ELR (cell line): ENCODE data around the gene CDH16.

Source experiments
- DNase-seq: peaks from one replicate; pipeline ENCODE4 v3.0.0-alpha.2; 2015; ENCODE audit warnings: low read depth

Gene CDH16

DNA sequence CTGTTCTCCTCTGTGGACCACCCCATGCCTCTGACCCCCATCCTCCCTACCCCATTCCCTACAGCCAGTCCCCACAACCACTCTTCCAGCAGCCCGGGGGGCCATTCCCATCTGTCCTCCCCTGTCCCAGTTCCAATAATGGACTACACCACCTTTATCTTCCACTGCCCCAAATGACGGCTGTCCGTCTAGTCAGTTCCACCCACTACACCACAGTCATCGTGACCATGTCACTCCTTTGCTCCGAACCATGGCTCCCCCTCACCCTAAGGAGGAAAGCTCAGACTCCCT, 23.1 kb downstream of the CDH16 start:
- no peak for DNase-seq

DNA sequence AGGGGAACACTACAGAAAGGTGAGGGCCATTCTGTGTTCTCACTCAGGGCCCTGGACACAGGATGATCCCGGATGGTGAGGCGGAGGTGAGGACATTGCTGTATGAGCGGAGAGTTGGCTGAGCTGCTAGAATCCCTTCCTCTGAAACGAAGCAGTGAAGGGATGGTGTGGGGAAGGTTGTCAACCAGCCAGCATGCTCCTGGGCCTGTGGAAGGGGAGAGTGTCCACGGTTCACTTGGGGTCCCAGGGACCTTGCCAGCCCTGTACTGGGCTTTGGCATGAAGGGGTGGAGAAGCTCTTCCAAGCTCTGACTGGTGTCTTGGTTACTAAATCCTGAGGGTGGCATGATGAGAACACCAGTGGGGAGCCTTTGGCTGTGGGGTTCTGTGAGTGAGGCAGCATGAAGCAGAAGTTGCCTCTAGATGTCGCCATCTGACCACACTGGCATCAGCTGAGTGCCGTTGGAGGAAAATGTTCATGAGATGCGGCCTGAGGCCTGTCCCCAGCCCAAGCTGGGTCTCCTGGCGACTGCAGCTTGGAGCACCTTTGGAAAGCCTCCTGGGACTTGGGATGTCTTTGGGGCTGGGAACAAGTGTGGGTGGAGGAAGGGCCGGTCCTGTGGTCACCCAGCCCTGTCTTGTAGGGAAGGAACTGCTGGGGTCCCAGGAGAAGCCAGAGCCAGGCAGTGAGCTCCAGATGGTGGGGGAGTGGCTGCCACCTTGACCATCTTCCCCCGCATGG, 23.6 kb downstream of the CDH16 start:
- peak; percentile 80 for DNase-seq

DNA sequence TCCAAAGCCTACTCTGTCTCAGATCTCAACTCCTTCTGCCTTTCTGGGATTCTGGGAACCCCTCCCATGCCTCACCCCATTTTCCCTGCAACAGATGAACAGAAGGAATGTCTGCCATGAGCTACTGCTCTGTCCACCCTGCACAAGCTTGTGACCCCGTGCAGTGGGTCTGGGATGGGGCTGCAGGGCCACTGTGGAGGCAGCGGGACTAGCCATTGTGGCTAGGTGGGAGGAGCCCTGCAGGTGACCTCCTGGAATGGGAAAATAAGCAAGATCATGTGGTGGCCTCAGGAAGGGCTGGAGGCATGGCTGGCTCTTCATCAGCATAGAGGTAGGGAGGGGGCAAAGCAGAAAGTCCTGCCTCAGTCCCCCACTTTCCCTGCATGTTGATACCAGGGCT, 24.6 kb downstream of the CDH16 start:
- no peak for DNase-seq

- DNase-seq: no peak
Measured at GRCh38 chr16:66891797-66892196, 26.9 kb downstream of the CDH16 start.

DNA sequence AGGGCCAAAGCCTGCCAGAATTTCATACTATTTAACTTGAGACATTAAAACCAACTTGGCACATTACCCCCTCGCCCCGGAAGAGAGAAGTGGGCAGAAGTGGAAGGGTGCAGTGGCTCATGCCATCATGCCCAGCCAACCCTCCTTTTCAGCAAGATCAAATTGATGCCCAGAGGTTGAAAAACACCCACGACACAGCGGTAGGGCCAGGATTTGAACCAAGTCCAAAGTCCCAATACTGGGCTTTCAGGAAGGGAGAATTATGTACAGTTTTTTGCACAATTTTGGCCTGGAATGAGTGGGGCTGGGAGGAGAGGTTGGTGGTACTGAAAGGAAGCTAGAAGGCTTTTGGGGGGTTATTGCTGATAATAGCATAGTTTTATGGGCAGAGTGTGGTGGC, 27.3 kb downstream of the CDH16 start:
- DNase-seq: no peak

DNA sequence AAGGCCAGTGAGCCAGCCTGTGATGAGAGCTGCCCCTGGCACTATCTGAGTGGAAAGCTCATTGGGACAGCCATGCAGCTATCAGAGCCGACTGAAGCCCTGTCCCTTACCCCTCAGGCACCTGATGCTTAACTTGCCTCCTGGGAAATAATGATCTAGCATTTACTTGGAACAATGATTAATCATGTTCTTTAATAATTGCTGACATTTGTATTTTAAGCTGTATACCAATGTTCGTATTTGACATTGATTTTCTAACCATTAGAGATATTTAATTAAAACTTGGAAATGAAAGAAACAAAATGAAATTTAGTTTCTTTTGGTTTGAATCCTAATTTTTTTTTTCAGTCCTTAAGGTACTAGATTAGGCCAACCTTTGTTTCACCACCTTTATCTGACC, 27.9 kb downstream of the CDH16 start:
- no peak for DNase-seq

DNA sequence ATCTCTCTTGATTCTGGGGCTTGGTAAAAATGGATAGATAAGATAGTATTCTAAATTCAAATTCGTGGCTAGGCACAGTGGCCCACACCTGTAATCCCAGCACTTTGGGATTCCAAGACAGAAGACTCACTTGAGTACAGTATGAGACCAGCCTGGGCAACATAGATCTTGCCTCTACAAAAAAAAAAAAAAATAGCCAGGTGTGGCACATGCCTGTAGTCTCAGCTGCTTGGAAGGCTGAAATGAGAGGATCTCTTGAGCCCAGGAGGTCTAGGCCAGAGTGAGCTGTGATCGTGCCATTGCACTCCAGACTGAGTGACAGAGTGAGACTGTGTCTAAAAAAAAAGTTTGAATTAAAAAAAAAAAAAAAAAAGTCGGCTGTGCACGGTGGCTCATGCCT, 29.1 kb downstream of the CDH16 start:
- DNase-seq: no peak

DNA sequence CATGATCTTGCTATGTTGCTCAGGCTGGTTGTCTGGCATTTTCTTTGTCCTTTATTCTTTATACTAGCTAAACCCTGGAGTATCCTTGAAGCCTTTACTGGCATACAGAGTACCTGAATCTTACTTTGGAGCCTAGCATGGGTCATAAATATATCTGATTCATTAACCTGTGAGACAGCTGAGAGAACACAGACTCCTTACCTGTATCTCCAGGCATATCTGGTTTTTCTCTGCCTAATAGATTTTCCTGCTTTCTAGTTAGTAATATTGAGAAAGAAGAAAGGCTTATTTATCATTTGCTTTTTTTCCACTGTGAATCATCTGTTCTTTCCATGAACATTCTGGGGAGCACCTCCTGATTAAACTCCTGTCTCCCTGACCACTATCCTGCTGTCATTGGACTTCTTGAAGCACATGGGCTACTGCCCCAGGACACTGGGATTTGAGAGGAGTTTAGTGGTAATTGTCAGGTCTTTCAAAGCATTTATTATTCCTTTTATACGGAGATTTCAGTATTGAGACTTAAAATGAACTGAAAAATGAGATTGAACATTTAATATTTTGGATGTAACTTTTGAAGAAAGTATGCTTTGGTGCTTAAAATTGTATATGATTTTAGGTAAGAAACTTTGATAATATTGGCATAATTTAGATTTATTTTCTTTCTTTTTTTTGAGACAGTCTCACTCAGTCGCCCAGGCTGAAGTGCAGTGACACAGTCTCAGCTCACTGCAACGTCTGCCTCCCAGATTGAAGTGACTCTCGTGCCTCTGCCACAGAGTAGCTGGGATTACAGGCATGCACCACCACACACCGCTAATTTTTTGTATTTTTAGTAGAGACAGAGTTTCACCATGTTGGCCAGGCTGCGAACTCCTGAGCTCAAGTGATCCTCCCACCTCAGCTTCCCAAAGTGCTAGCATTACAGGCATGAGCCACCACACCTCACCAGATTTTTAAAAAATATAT, 29.8 kb downstream of the CDH16 start:
- DNase-seq: no peak

GRCh38 chr16:66886914-66887313, 31.8 kb downstream of the CDH16 start:
- DNase-seq: no peak

DNA sequence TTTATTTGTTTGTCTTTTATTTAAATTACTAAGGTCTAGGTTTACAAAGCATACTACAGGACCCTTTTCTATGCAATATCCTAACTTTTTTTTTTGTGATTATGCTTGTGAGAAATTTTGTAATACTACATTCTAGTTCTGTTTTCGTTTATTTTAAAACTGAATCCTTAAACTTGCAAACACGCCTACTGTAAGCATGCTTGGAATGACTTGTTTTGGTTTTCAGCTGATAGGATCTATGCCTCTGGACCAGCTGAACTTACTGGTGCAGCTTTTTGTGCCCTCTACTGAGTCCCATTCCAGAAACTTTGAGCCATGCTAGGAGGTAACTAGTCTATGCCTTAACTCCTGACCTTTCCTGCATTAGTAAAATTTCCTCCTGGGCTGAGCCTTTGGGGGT, 32.4 kb downstream of the CDH16 start:
- no peak for DNase-seq

- no peak for DNase-seq
Measured at GRCh38 chr16:66885491-66885890, 33.2 kb downstream of the CDH16 start.

- DNase-seq: no peak
Measured at GRCh38 chr16:66882702-66883101, 36.0 kb downstream of the CDH16 start.

GRCh38 chr16:66881964-66882508, 36.6 kb downstream of the CDH16 start:
- DNase-seq: no peak

- DNase-seq: no peak
Measured at GRCh38 chr16:66881560-66881959, 37.1 kb downstream of the CDH16 start.

DNA sequence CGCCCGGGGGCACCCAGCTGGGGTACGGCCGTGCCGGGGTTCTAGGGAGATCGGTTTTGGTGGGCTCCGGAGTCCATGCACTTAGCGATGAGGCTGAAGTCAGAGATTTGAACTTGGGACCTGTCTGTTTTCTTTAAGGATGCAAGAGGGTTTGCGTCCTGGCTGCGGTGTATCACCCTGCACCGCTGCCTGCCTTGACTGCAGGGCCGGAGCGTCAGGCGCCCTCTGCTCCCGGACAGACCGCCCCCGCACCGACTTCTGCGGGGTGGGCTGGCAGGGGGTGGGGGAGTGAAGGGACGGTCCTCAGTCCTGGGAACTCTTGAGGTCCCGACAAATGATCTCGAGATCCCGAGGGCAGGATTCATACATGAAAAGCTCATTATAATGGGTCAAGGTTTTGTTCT, 37.7 kb downstream of the CDH16 start:
- peak; percentile 61 for DNase-seq

DNA sequence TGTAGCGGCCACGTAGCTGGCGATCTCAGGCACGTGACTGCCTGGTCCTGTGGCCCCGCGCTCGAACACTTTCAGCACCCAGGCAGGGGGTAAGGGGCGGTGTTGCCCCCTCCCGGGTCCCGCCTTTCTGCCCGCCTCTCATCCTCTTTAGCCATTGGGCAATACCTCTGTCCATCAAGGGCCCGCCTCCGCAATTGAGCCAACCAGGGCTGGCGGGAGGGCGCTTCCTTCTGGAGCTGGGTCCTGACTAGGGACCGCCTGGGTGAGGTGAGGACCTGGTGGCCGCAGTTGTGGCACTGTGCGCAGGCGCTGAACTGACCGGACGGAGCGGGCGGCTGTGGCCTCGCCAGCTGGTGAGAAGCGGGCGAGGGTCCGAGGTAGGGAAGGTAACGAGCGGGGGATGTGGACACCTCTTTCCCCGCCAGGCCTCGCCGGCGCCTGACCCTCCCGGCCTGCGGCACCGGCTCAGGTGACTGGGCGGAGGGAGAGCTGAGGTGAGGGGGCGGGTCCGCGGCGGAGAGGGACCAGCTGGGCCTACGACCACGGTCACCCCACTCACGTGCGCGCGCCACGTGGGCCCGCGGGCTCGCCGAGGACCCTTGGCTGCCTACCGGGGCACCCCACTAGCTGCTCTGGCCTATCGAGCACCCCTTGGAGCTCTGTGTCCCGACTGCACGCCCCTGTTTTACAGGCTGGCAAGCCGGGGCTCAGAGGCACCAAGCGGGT, 38.2 kb downstream of the CDH16 start, which contains the start of gene PDP2:
Gene PDP2, plus strand, starts transcription at position 228 of the 726 bp plus-strand sequence. CDS start 3,770 bp downstream, outside the sequence.
- peak; percentile 97 for DNase-seq

GRCh38 chr16:66878067-66878466, 40.6 kb downstream of the CDH16 start:
- peak; percentile 20 for DNase-seq

DNA sequence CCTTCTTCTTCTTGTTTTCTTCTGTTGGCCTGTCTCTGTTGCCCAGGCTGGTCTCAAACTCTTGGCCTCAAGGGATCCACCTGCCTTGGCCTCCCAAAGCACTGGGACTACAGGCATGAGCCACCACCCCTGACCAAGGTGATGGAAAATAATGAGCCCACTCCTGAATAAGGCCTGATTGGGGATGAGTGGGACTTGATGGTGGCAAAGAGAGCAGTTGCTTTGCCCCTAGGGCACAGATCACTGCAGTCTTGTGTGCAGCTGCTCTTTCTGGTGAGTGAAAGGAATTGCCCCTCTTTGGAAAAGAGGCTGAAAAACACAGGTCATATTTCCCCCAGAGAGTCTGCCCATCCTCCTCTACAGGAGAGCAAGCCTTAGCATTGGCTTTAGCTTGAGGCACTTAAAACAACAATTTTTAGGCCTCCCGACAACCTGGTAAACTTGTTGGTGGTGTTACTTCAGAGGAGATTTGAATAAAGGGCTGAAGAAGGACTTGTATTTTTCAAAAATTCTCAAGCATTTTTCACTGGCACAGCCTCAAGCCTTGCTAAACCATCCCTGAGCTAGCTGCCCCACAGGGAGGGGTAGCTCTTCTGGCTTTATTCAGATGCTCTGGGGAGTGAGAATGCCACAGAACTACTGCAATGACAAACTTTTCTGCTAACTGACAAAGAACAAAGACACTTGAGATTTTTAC, 44.5 kb downstream of the CDH16 start:
- peak; percentile 49 for DNase-seq

GRCh38 chr16:66873685-66874055, 45.0 kb downstream of the CDH16 start:
- DNase-seq: no peak

DNA sequence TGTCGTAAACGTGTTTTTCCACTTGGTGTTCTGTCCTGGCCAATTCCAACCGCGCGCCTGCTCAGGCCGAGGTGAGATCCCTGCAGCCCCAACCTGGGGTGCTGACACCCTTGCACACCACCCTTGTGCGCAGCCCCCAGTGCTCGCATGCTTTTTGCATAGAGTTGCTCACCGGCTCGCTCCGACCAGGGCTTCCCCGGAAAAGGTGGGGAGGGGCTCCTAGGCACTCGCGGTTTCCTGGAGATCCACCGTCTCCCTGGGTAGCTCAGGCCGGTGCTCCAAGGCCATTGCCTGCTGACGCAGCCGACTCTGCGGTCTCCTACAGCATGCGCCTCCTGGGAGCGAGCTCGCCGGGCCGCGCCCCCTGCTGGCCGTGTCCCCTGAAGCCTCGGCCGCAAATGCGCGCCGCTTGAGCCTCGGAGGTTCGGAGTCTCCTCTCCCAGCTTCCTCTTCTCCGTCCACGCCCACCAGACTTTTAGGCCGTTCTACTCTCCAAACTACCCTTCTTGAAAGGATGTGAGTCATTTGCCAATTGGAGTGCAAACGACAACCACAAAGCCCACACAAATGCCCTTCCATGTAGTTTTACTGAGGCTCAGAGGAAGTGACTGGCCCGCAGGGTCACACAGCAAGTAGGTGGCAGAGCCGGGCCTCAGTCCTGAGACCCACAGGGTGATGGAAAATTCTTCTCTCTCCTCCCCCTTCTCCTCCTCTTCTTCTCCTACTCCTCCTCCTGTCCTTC, 45.6 kb downstream of the CDH16 start:
- DNase-seq: peak; percentile 100

DNA sequence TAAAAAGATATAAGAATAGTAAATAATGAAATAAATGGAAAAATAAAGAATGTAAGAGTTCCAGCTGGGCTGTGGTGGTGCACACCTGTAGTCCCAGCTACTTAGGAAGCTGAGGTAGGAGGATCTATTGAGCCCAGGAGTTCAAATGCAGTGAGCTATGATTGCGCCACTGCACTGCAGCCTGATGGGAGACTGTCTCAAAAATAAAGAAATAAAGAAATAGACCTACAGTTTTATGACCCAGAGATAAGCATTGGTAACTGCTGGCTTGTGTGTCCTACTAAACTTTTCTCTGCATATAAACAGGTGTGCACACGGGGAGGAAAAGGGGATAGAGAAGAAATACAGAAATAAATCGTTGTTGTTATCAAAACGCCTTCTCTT, 46.1 kb downstream of the CDH16 start:
- DNase-seq: no peak
